ENCODE data around the gene CRIP2. TPM values are rescaled to one million over a fixed set of nuclear protein-coding genes. Genes with fewer than 3 reads are reported as not detected.

CRIP2 gene
- total RNA-seq, 1 donor from 2014 or later = 71.8 TPM

GRCh38 chr14:105456736-105457617 lies 17.6 kb upstream of the CRIP2 start:
- H3K4me3 ChIP-seq (ENCODE audit: insufficient read depth, low read depth, low read length) = no peak overlapping the region
- Mint-ChIP-seq H3K27ac (ENCODE audit: unreplicated experiment) (no peak overlapping the region), H3K27me3 (ENCODE audit: low read depth, unreplicated experiment) (no peaks in the 10 kb centered on the region), H3K9me3 (ENCODE audit: unreplicated experiment) (no peaks in the 10 kb centered on the region), H3K36me3 (ENCODE audit: low read depth, unreplicated experiment) (peaks cover 2% of the 10 kb centered on the region), H3K4me1 (ENCODE audit: low read depth, unreplicated experiment) (no peaks in the 10 kb centered on the region), H3K4me3 (ENCODE audit: unreplicated experiment) (no peak overlapping the region)
- FAIRE-seq = no peak
- no peak overlapping the region for H2AFZ ChIP-seq (ENCODE audit: low read depth, low read length)
- H4K20me1 ChIP-seq (ENCODE audit: insufficient read depth, low read length) = peaks cover 11% of the 10 kb centered on the region
- TF ChIP-seq CTCF (IDR thresholded peaks at IDR 0.05; ENCODE audit: insufficient read depth, low read depth, low read length) (no peak), EZH2 (IDR thresholded peaks at IDR 0.05; ENCODE audit: insufficient read depth, low read length) (no peak)
- no peak overlapping the region for H3K9ac ChIP-seq (ENCODE audit: low read length)
- no peak overlapping the region for H3K4me2 ChIP-seq (ENCODE audit: low read length)
- H3K9me3 ChIP-seq (ENCODE audit: insufficient read depth, low read depth, low read length) = no peaks in the 10 kb centered on the region
- H3K27me3 ChIP-seq (ENCODE audit: insufficient read depth, low read length) = no peaks in the 10 kb centered on the region
- no peaks in the 10 kb centered on the region for H3K79me2 ChIP-seq (ENCODE audit: insufficient read depth, low read length)
- peaks cover 2% of the 10 kb centered on the region for H3K36me3 ChIP-seq (ENCODE audit: insufficient read depth, low read length)
- no peak overlapping the region for H3K27ac ChIP-seq (ENCODE audit: low read depth, low read length)
- no peak for DNase-seq (ENCODE audit: low read depth)
- H3K4me1 ChIP-seq (ENCODE audit: insufficient read depth, low read length) = no peaks in the 10 kb centered on the region

GRCh38 chr14:105458010-105458409 lies 16.6 kb upstream of the CRIP2 start:
- FAIRE-seq (no peak), DNase-seq (ENCODE audit: low read depth) (no peak)
- no peaks in the 10 kb centered on the region for H3K79me2 ChIP-seq (ENCODE audit: insufficient read depth, low read length)
- H3K4me1 Mint-ChIP-seq (ENCODE audit: low read depth, unreplicated experiment) = peaks cover under 1% of the 10 kb centered on the region
- no peaks in the 10 kb centered on the region for H3K9me3 Mint-ChIP-seq (ENCODE audit: unreplicated experiment)
- no peak overlapping the region for H3K4me3 Mint-ChIP-seq (ENCODE audit: unreplicated experiment)
- no peak overlapping the region for H3K27ac ChIP-seq (ENCODE audit: low read depth, low read length)
- no peak for TF ChIP-seq EZH2 (IDR thresholded peaks at IDR 0.05; ENCODE audit: insufficient read depth, low read length)
- TF ChIP-seq CTCF (IDR thresholded peaks at IDR 0.05; ENCODE audit: insufficient read depth, low read depth, low read length) = no peak
- H3K27me3 ChIP-seq (ENCODE audit: insufficient read depth, low read length) = no peaks in the 10 kb centered on the region
- H3K9ac ChIP-seq (ENCODE audit: low read length) = no peak overlapping the region
- H3K9me3 ChIP-seq (ENCODE audit: insufficient read depth, low read depth, low read length) = no peaks in the 10 kb centered on the region
- peaks cover 11% of the 10 kb centered on the region for H4K20me1 ChIP-seq (ENCODE audit: insufficient read depth, low read length)
- H3K36me3 Mint-ChIP-seq (ENCODE audit: low read depth, unreplicated experiment) = peaks cover 3% of the 10 kb centered on the region
- no peak overlapping the region for H3K4me3 ChIP-seq (ENCODE audit: insufficient read depth, low read depth, low read length)
- H3K27ac Mint-ChIP-seq (ENCODE audit: unreplicated experiment) = no peak overlapping the region
- H3K4me2 ChIP-seq (ENCODE audit: low read length) = no peak overlapping the region
- peaks cover 2% of the 10 kb centered on the region for H3K36me3 ChIP-seq (ENCODE audit: insufficient read depth, low read length)
- H3K4me1 ChIP-seq (ENCODE audit: insufficient read depth, low read length) = no peaks in the 10 kb centered on the region
- no peak overlapping the region for H2AFZ ChIP-seq (ENCODE audit: low read depth, low read length)
- no peaks in the 10 kb centered on the region for H3K27me3 Mint-ChIP-seq (ENCODE audit: low read depth, unreplicated experiment)

GRCh38 chr14:105458571-105458970 lies 16.1 kb upstream of the CRIP2 start:
- H3K4me1 Mint-ChIP-seq (ENCODE audit: low read depth, unreplicated experiment) = peaks cover 1% of the 10 kb centered on the region
- peaks cover 3% of the 10 kb centered on the region for H3K36me3 Mint-ChIP-seq (ENCODE audit: low read depth, unreplicated experiment)
- DNase-seq (ENCODE audit: low read depth) (no peak), FAIRE-seq (no peak)
- H3K36me3 ChIP-seq (ENCODE audit: insufficient read depth, low read length) = peaks cover 2% of the 10 kb centered on the region
- H3K27ac Mint-ChIP-seq (ENCODE audit: unreplicated experiment) = no peak overlapping the region
- H3K27me3 Mint-ChIP-seq (ENCODE audit: low read depth, unreplicated experiment) = no peaks in the 10 kb centered on the region
- H3K4me1 ChIP-seq (ENCODE audit: insufficient read depth, low read length) = no peaks in the 10 kb centered on the region
- TF ChIP-seq EZH2 (IDR thresholded peaks at IDR 0.05; ENCODE audit: insufficient read depth, low read length) (no peak), CTCF (IDR thresholded peaks at IDR 0.05; ENCODE audit: insufficient read depth, low read depth, low read length) (no peak)
- H3K4me3 Mint-ChIP-seq (ENCODE audit: unreplicated experiment) = no peak overlapping the region
- no peaks in the 10 kb centered on the region for H3K27me3 ChIP-seq (ENCODE audit: insufficient read depth, low read length)
- H3K9ac ChIP-seq (ENCODE audit: low read length) = no peak overlapping the region
- no peak overlapping the region for H3K4me2 ChIP-seq (ENCODE audit: low read length)
- H3K9me3 ChIP-seq (ENCODE audit: insufficient read depth, low read depth, low read length) = no peaks in the 10 kb centered on the region
- H2AFZ ChIP-seq (ENCODE audit: low read depth, low read length) = no peak overlapping the region
- H4K20me1 ChIP-seq (ENCODE audit: insufficient read depth, low read length) = peaks cover 11% of the 10 kb centered on the region
- H3K4me3 ChIP-seq (ENCODE audit: insufficient read depth, low read depth, low read length) = no peak overlapping the region
- H3K9me3 Mint-ChIP-seq (ENCODE audit: unreplicated experiment) = no peaks in the 10 kb centered on the region
- H3K27ac ChIP-seq (ENCODE audit: low read depth, low read length) = no peak overlapping the region
- H3K79me2 ChIP-seq (ENCODE audit: insufficient read depth, low read length) = no peaks in the 10 kb centered on the region
